Stomach smooth muscle (tissue), 2 donors: Measurements from ENCODE around the gene LIAS.

ENCODE experiments used
- H3K27ac ChIP-seq: one replicate; pipeline ENCODE4 v1.7.0; 2013; ENCODE audit warnings: mild to moderate bottlenecking, low read length, inconsistent platforms
- H3K27me3 ChIP-seq, 2 donors: one replicate each; pipeline ENCODE4 v1.7.0; 2013; ENCODE audit warnings: low read length in 2 of 2; ENCODE audit not compliant: insufficient read depth in 2 of 2, control insufficient read depth in 1 of 2
- H3K36me3 ChIP-seq, 2 donors: one replicate each; pipeline ENCODE4 v1.7.0; 2013; ENCODE audit warnings: low read length in 2 of 2; ENCODE audit not compliant: control insufficient read depth in 2 of 2, insufficient read depth in 2 of 2
- H3K4me1 ChIP-seq: one replicate; pipeline ENCODE4 v1.7.0; 2013; ENCODE audit warnings: low read length; ENCODE audit not compliant: control insufficient read depth, insufficient read depth
- H3K4me3 ChIP-seq, 2 donors: one replicate each; pipeline ENCODE4 v1.7.0; 2013; ENCODE audit warnings: low read length in 2 of 2
- H3K9ac ChIP-seq, 2 donors: one replicate each; pipeline ENCODE4 v1.7.0; 2013; ENCODE audit warnings: low read length in 2 of 2, mild to moderate bottlenecking in 1 of 2
- H3K9me3 ChIP-seq, 2 donors: one replicate each; pipeline ENCODE4 v1.7.0; 2013; ENCODE audit warnings: low read length in 2 of 2; ENCODE audit not compliant: control insufficient read depth in 2 of 2
- donor health status: healthy.
- donor health status: Pancreatic carcinoma.

The LIAS gene

DNA sequence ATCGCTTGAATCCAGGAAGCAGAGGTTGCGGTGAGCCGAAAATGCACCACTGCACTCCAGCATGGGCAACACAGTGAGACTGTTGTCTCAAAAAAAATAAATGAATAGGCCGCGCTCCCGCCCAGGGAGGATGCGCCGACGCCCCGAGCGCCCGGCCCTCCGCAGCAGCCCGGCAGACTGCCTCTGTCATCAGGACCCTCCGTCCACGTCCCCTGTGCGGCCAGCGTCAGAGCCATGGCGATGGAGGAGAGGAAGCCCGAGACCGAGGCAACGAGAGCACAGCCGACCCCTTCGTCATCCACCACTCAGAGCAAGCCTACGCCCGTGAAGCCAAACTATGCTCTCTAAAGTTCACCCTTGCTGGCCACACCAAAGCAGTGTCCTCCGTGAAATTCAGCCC, 21.4 kb downstream of the LIAS start:
- no peak overlapping the region for H3K27ac ChIP-seq
- H3K4me1 ChIP-seq: no peaks in the 10 kb centered on the region
- no peaks in the 10 kb centered on the region for H3K27me3 ChIP-seq
- no peak overlapping the region for H3K9ac ChIP-seq
- peaks cover 2 to 7% of the 10 kb centered on the region in 2 donors for H3K36me3 ChIP-seq
- no peak overlapping the region for H3K4me3 ChIP-seq
- no peaks in the 10 kb centered on the region for H3K9me3 ChIP-seq

DNA sequence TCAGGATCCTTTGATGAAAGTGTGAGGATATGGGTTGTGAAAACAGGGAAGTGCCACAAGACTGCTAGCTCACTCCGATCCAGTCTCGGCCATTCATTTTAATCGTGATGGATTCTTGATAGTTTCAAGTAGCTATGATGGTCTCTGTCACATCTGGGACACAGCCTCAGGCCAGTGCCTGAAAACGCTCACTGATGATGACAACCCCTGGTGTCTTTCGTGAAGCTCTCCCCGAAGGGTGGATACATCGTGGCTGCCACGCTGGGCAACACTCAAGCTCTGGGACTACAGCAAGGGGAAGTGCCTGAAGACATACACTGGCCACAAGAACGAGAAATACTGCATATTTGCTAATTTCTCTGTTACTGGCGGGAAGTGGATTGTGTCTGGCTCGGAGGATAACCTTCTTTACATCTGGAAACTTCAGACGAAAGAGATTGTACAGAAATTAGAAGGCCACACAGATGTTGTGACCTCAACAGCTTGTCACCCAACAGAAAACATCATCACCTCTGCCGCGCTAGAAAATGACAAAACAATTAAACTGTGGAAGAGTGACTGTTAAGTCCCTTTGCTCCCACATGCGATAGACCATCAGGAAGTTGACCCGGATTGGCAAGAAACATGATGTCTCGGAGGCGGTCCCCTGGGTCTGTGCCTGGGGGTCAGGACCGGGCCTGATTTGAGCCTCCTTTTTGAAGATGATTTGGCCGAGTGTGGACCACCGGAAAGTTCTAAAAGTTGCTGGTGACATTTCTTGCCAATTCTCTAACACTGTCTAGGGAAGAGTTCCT, 22.2 kb downstream of the LIAS start:
- Histone ChIP-seq H3K36me3 (peaks cover 2 to 6% of the 10 kb centered on the region in 2 donors), H3K27ac (no peak overlapping the region)

GRCh38 chr4:39484582-39485272, 25.9 kb downstream of the LIAS start:
- no peak overlapping the region for H3K9ac ChIP-seq
- no peaks in the 10 kb centered on the region for H3K4me1 ChIP-seq

More for the DNA sequence above, 22.2 kb downstream of the LIAS start:
- no peaks in the 10 kb centered on the region for H3K27me3 ChIP-seq
- no peak overlapping the region for H3K4me3 ChIP-seq
- no peaks in the 10 kb centered on the region for H3K9me3 ChIP-seq
- H3K4me1 ChIP-seq: no peaks in the 10 kb centered on the region
- no peak overlapping the region for H3K9ac ChIP-seq

DNA sequence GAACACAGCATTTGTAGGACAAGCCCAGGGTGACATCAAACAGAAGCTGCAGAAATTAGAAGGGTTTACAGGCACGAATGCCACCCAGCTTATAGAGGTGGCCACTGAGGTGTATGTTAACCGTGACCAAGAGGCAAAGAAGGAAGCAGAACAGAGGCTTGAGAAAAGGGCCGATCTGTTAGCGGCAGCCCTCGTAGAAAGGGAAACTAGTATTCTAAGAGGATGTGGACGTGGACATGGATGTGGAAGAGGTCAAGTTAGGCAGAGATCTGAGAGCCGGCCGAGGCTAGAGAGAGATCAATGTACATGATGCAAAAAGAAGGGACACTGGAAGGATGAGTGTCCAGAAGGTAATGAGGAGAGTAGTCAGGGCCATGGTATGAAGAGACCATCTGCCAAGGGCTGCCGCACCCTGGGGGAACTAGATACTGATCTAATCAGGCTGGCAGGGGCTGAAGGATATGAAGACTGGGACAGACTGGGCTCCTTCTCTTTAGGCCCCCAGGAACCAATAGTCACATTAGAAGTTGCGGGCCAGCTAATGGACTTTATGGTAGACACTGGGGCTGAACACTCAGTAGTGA, 27.5 kb downstream of the LIAS start:
- H3K36me3 ChIP-seq: no peaks in the 10 kb centered on the region

More at GRCh38 chr4:39484582-39485272, 25.9 kb downstream of the LIAS start:
- no peaks in the 10 kb centered on the region for H3K9me3 ChIP-seq
- H3K27me3 ChIP-seq: no peaks in the 10 kb centered on the region
- H3K36me3 ChIP-seq: no peaks in the 10 kb centered on the region
- no peak overlapping the region for H3K4me3 ChIP-seq
- no peak overlapping the region for H3K27ac ChIP-seq

DNA sequence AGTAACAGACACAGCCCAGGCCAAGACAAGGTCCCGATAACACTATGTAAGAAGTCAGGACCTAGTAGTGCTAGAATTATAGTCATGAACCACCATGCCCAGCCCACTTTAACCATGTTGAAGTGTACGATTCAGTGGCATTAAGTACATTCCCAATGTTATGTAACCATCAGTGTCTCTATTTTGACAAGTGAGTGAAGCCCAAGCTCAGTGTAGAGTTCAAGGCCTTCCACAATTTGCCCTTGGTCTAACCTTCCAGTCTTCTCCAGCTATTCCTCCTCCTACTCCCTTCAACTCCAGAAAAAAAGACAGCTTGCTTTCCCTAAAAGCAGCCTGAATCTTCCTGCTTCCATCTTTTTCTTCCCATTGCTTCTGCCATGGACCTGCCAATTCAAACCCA, 31.5 kb downstream of the LIAS start:
- no peaks in the 10 kb centered on the region for H3K27me3 ChIP-seq
- no peak overlapping the region for H3K27ac ChIP-seq
- H3K4me3 ChIP-seq: no peak overlapping the region
- no peaks in the 10 kb centered on the region for H3K36me3 ChIP-seq
- H3K9me3 ChIP-seq: no peaks in the 10 kb centered on the region
- no peaks in the 10 kb centered on the region for H3K4me1 ChIP-seq
- no peak overlapping the region for H3K9ac ChIP-seq

More for the DNA sequence above, 27.5 kb downstream of the LIAS start:
- Histone ChIP-seq H3K4me1 (no peaks in the 10 kb centered on the region), H3K27ac (no peak overlapping the region), H3K9ac (no peak overlapping the region), H3K4me3 (no peak overlapping the region), H3K27me3 (no peaks in the 10 kb centered on the region), H3K9me3 (no peaks in the 10 kb centered on the region)

DNA sequence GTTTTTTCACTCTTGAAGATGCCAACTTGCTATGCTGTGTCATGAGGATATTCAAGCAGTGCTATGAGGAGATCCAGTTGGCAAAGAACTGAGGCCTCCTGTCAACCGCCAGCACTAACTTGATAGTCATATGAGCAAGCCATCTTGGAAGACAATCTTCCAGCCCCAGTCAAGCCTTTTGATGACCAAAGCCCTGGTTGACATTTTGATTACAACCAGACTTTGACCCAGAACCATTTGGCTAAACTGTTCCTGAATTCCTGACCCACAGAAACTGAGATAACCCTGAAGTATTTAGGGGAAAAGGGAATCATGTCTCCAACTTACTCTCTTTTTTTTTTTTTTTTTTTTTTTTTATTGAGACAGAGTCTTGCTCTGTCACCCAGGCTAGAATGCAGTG, 35.5 kb downstream of the LIAS start:
- no peak overlapping the region for H3K27ac ChIP-seq
- no peak overlapping the region for H3K4me3 ChIP-seq
- H3K27me3 ChIP-seq: no peaks in the 10 kb centered on the region
- H3K36me3 ChIP-seq: peaks cover 3 to 5% of the 10 kb centered on the region in 2 donors
- no peak overlapping the region for H3K9ac ChIP-seq
- H3K9me3 ChIP-seq: no peaks in the 10 kb centered on the region
- no peaks in the 10 kb centered on the region for H3K4me1 ChIP-seq

DNA sequence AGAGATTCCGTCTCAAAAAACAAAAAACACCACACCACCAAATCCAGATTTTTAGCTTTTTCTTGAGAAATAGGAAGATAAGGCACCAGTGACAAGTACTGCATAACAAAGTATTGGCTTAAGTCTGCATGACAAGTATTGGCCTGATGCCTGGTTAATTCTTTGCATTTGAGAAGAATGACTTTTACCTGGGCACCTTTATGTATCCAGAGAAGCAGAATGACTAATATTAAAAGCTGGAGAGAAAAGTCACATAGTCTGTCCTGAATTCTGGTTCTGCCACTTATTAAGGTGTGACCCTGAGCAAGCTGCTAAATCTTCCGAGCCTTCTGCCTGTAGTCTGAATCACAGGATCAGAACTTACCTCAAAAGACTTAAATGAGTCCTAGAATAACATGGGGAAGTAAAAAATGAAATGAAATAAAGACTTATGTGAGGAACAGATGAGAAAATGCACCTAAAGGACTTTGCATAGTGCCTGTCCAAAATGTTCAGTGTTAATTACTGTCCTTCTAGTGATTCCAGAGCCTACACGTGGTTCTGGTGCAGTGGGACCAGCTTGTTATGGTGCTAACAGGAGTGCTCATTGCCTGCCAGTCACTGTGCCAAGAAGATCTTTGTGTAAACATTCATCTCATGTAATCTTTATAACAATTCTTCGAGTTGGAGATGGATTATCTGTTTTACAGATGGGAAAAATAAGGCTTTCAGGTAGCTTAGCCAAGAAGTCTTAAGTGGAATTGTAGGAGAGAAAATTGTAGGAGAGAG, 36.8 kb downstream of the LIAS start:
- H3K4me3 ChIP-seq: no peak overlapping the region
- no peaks in the 10 kb centered on the region for H3K9me3 ChIP-seq
- H3K36me3 ChIP-seq: peaks cover 3 to 7% of the 10 kb centered on the region in 2 donors
- no peaks in the 10 kb centered on the region for H3K27me3 ChIP-seq
- H3K4me1 ChIP-seq: no peaks in the 10 kb centered on the region
- H3K9ac ChIP-seq: no peak overlapping the region
- H3K27ac ChIP-seq: no peak overlapping the region

DNA sequence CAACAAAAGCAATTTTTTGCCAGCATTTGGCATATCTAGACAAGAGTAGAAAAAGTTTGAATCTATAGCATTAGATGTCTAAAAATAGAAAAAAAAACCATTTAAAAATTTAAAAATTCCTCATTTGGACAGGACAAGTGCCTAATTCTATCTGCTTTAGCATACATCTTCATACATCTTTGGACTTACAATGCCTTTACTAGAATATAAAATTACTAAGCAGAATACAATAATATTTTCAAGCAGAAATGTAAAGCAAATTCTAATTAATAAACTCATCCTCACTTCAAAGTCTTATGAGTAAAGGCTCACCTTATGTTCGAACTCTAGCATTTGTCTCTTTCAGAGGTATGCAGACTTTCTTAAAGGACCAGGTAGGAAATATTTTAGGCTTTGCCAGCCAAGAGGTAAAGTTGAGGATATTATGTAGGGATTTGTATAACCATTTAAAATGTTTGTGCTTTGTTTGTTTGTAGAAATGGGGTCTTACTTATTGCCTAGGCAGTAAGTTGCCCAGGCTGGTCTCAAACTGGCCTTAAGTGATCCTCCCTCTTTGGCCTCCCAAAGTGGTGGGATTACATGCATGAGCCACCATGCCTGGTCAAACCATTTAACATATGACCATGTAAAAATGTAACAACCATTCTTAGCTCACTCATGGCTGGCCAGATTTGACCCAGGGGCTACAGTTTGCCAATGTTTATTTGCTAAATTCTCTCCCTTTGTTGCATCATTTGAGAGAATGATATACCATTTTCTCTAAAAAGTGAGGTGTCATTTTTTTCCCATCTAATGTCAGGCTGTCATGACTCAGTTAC, 39.3 kb downstream of the LIAS start:
- no peaks in the 10 kb centered on the region for H3K4me1 ChIP-seq
- H3K27ac ChIP-seq: no peak overlapping the region
- H3K27me3 ChIP-seq: no peaks in the 10 kb centered on the region
- H3K9ac ChIP-seq: no peak overlapping the region
- H3K36me3 ChIP-seq: peaks cover 9 to 12% of the 10 kb centered on the region in 2 donors
- H3K4me3 ChIP-seq: no peak overlapping the region
- H3K9me3 ChIP-seq: no peaks in the 10 kb centered on the region

GRCh38 chr4:39498727-39499020, 39.8 kb downstream of the LIAS start:
- H3K36me3 ChIP-seq: peaks cover 14 to 17% of the 10 kb centered on the region in 2 donors
- no peak overlapping the region for H3K9ac ChIP-seq
- H3K4me3 ChIP-seq: no peak overlapping the region
- no peaks in the 10 kb centered on the region for H3K4me1 ChIP-seq
- H3K27me3 ChIP-seq: no peaks in the 10 kb centered on the region
- no peak overlapping the region for H3K27ac ChIP-seq
- no peaks in the 10 kb centered on the region for H3K9me3 ChIP-seq
